Kasumi-1 (cell line): ENCODE results near the gene MAIP1.
A peak's percentile ranks its signal among the peaks of the same experiment; 100 is the strongest.

ENCODE experiments used
- DNase-seq, 2 experiments: peaks; one replicate each; lab custom pipeline; 2025; lab: John Stamatoyannopoulos, UW

The MAIP1 gene

GRCh38 chr2:199950396-199950795, 5.0 kb upstream of the MAIP1 start:
- no peak for DNase-seq

GRCh38 chr2:199951023-199951422, 4.4 kb upstream of the MAIP1 start:
- DNase-seq: no peak

GRCh38 chr2:199955007-199955338, 409 bp upstream of the MAIP1 start:
- DNase-seq: peak; percentile 83 to 89

- DNase-seq: no peak
Measured at GRCh38 chr2:199956062-199956380, 639 bp downstream of the MAIP1 start.

GRCh38 chr2:199958014-199958413, 2.6 kb downstream of the MAIP1 start:
- no peak for DNase-seq

- DNase-seq: no peak
Measured at GRCh38 chr2:199962203-199962602, 6.8 kb downstream of the MAIP1 start.

- no peak for DNase-seq
Measured at GRCh38 chr2:199966405-199966804, 11.0 kb downstream of the MAIP1 start.

GRCh38 chr2:199966976-199967375, 11.6 kb downstream of the MAIP1 start:
- DNase-seq: no peak

GRCh38 chr2:199968126-199968525, 12.7 kb downstream of the MAIP1 start:
- no peak for DNase-seq

GRCh38 chr2:199972088-199972626, 16.8 kb downstream of the MAIP1 start:
- no peak for DNase-seq

- DNase-seq: peak; percentile 79 to 90
Measured at GRCh38 chr2:199973703-199974102, 18.3 kb downstream of the MAIP1 start.

- no peak for DNase-seq
Measured at GRCh38 chr2:199975273-199975895, 20.0 kb downstream of the MAIP1 start.

- DNase-seq: no peak
Measured at GRCh38 chr2:199977984-199978415, 22.6 kb downstream of the MAIP1 start.

GRCh38 chr2:199979398-199979797, 24.0 kb downstream of the MAIP1 start:
- no peak for DNase-seq

- peak; percentile 79 to 85 for DNase-seq
Measured at GRCh38 chr2:199979832-199980628, 24.6 kb downstream of the MAIP1 start.

GRCh38 chr2:199982126-199982843, 26.9 kb downstream of the MAIP1 start:
- DNase-seq: no peak

- no peak for DNase-seq
Measured at GRCh38 chr2:199983534-199983933, 28.2 kb downstream of the MAIP1 start.

GRCh38 chr2:199984159-199984558, 28.8 kb downstream of the MAIP1 start:
- DNase-seq: no peak

GRCh38 chr2:199984755-199985154, 29.4 kb downstream of the MAIP1 start:
- no peak for DNase-seq

- DNase-seq: peak; percentile 85 to 93
Measured at GRCh38 chr2:199985625-199986207, 30.3 kb downstream of the MAIP1 start.

- no peak for DNase-seq
Measured at GRCh38 chr2:199987586-199987985, 32.2 kb downstream of the MAIP1 start.

GRCh38 chr2:199988151-199988550, 32.8 kb downstream of the MAIP1 start:
- DNase-seq: peak; percentile 16 to 52

- DNase-seq: no peak
Measured at GRCh38 chr2:199989822-199990221, 34.4 kb downstream of the MAIP1 start.
